ENCODE measurements around the gene MPND.
A peak's percentile ranks its signal among the peaks of the same experiment; 100 is the strongest.

Gene MPND

DNA sequence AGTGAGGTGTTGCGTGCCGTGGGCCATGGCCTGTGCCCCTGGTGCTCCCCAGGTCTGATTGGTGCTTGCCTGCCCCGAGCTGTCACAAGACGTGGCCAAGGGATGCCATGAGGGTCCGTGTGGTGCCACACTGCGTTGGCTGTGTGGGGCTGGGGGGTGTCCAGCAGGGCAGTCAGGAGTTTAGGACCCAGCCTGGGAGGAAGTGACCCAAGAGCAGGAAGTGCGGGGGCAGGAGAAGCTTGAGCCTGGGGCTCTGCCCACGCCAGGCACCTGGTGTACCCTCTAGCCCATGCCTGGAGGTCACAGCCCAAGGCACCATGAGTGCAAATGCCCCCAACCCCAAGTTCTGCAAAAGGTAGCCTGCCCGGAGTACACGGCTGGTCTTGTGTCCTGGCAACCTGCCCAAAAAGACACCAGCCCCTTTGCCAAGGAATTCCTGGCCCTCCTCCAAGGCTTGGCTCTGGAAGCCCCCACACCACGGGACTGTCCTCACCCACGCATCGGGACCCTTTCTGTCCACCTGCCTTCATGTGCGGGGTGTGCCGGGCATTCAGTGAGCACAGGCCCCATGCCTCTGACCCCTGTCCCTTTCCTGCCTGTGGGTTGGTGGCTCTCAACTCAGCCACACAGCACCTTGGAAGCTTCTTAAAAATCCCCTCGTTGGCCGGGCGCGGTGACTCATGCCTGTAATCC is 24.9 kb downstream of the MPND start:
- no peak for DNase-seq

DNA sequence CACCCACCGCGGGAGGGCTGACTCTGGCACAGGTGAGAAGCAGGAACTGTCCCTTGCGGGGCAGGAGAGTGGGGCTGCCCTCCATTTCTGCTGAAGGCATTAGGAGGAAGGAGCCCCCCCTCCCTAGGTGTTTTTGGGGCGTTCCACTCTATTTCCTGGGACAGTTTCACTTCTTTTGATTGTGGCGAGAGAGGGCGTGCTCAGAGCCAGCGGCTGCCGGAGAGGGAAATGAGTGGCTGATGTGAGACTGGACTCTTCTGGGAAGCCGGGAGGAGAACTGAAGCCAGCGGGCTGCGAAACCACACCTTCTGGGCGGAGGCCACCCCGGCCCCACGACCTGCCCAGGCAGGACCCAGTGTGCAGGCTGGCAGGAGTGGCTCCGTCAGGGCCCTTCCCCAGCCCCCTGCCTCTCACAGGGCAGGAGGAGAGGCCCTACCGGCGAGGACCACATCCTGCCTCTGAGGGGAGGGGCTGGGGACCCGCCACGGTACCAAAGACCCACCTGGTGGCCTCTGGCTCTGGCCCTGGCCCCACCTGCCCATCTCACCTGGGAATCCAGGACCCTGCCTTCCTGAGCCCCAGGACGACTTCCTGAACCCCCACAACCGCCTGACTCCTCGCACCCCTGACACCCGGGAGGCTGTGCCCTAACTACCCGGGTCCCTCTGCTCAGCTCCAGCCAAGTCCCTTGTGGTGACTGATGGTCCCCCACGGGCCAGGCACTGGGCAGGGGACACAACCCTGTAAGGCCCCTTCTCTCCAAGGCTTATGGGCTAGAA is 25.9 kb downstream of the MPND start:
- DNase-seq: peak; percentile 40

GRCh38 chr19:4369888-4370260 is 26.5 kb downstream of the MPND start:
- peak; percentile 58 for DNase-seq

- DNase-seq: no peak
Measured at GRCh38 chr19:4370418-4371041, 27.2 kb downstream of the MPND start.

DNA sequence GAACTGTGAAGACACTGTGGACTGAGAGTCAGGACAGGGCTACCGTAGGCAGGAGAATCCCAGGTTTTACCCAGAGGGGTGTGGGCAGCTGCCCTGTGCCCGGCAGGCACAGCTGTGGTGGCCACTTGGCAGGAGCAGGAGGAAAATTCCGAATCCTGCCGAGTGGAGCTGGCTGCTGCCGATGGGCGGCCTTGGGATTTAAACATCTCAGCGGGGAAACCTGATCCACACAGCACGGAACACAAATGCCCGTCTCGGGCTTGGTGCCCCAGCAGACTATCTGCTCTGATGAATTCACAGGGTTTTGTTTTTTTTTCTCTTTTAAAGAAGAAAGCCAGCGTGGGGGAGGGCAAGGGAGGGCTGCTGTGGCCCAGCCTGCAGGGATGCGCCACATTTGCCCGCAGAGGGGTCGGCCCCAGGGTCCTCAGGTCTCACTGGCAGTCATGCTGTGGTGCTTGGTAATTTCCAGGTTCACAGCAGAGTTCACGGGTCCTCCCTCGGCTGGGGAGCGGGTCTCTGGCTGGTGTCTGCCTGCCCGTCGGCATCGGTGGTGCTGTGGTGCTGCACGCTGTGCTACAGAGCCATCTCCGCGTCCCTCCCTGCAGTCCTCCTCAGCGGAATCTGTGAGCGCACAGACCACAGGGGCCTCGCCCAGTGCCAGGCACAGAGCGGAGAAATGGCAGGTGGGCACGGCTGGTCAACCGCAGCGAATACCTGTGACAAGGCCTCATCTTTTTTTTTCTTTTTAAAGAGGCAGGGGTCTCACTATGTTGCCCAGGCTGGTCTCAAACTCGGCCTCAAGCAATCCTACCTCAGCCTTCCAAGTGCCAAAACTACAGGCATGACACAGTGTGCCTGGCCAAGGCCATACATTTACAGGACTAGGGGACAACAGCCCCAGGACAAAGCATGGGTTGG is 28.1 kb downstream of the MPND start:
- DNase-seq: no peak

- DNase-seq: no peak
Measured at GRCh38 chr19:4372165-4373012, 29.0 kb downstream of the MPND start.

- DNase-seq: no peak
Measured at GRCh38 chr19:4373013-4373367, 29.6 kb downstream of the MPND start.

GRCh38 chr19:4373601-4374497 is 30.5 kb downstream of the MPND start:
- no peak for DNase-seq

DNA sequence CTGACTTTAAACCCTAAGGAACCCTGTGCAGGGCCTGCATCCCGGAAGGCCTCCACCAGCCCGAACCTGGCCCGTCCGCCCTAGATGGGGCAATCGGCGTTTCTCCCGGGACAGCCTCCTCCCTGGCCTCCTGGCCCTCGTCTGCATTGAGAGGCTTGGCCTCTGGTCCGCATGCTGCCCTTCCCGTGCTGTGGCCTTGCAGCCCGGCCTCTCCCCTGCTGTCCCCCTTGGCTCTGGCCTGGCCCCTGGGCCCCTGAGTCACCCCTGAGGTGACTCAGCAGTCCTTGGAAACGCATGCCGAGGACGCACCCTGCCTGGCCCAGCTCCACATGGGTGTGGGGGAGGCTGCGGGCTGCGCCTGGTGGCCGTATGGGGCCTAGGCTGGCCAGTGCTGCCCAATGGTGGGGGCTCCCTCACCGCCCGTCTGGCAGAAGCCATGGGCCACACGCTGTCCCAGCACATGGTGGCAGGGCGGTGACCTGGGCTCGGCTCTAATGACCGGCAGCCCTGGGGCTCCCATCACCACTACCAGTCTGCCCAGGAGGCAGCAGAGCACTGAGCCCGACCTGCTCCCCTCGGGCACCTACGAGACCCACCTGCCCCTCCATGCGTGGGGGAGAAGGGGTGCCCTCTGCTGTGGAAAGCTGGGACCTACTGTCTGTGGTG is 31.3 kb downstream of the MPND start:
- no peak for DNase-seq

DNA sequence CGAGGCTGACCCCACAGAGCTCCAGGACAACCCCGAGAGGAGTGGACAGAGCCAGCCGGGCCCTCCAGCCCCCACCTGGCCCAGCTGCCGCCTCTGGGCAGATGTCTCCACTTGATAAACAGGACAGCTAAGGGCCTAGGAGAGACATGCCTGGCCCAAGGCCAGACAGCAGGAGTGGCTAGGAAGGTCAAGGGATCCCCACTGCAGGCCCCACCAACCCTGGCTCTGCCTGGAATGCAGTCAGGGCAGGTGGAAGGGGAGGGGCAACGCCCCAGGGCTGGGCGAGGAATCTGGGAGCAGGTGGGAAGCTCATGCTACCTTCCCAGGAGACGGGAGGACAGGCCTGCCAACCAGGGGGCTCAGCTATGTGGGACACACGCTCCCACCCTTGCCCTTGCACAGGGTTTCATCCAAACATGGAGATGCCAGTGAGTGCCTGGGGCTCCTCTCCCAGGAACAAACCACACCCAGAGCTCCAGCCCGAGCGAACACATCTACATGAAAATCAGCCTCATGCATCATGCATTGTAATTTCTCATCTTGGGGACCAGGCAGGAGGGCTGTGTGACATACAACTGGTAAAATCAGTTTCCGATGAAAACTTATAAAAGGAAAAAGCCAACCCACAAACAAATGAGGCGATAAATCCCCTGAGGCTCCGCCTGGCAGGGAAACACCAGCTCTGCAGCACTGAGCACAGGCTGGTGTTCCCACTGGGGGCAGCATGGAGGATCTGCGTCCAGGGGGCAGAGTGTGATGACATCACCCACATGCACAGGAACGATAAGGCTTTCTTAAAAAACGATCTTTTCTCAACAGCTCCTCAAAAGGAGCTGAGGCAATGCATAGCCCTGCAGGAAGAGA is 32.0 kb downstream of the MPND start:
- DNase-seq: no peak

- DNase-seq: no peak
Measured at GRCh38 chr19:4376028-4376670, 32.8 kb downstream of the MPND start.

DNA sequence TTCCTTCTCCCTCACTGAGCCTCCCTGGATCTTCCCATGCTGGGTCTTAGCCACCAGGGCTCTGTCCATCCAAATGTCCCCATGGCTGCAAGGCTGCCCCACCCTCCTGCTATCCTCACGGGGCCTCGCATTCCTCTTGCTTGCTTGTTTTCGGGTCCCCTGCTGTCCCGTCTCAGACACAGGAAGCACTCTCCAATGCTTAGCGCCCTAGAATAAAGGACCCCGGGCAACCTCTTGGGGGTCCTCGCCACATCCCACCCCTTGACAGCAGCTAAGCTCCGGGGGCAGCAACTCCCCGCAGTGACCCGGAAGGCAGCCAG is 33.3 kb downstream of the MPND start:
- DNase-seq: no peak

DNA sequence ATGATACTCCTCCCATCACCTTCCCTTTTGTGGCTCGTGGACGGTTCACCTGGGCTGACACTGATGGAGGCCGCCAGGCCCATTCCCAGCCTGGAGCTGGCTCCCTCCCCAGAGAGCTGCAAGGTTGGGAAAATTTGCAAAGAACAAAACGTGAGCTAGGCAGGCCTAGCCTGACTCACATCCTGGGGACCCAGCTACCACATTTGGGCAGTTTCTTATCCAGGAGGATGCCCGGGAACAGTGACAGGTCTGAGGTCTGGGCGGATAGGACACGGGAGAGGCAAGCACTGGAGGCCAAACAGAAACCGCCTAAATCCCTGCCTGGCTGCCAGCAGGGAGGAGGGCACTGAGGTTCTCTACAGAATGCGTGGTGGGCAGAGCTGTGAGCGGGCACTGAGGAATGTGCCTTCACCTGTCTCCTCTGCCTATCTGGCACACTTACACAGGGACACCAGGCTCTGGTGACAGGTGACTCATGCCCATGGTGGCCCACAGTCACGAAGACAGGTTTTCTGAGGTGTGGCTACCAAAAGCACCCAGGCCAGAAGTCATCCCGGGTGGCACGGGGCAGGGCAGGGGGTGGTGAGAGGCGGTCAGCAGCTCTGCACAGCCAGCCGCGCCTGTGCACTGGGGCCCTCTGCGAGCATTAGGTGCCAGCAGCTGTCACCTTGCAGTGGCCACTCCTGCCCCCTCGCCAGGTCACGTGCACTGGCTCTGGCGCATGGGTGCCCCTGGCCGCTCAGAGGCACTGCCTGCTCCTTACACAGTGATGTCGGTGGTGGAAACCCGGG is 33.8 kb downstream of the MPND start:
- DNase-seq: no peak

GRCh38 chr19:4378886-4379285 is 35.5 kb downstream of the MPND start:
- no peak for DNase-seq

DNA sequence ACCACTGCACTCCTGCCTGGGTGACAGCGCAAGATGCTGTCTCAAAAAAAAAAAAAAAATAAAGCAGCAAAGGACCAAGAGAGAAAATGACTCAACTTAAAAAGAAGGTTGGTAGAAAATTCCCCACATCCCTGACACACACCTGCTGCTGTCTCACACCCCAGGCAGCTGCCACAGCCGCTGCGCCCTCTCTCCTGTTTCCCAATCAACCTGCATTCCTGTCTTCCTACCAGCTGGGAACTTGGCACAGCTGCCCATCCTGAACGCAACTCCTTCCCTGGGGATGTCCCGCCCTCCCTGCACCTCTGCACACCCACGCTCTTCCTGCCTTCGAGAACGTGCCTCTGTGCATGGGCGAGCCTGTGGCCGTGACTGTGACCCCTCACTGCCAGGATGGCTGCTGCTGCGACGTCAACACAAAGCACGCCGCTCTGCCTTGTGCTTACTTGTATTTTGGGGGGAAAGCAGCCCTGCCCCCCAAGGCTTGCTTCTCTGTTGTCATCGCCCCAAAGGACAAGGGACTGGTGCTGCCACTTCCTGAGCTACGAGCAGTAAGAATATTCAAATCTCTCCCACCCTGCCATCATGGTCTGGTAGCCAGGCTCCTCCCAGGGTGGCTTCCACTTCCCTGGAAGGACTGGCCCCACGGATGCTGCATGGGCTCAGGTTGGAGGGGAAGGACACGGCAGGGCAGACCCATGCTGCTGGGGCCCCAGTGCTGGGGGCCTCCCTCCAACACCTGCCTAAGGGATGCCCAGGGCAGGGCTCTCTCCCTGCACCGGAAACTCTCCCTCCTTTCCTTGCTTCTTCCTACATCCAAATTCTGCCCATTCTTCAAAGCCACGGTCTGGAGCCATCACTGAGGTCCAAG is 36.3 kb downstream of the MPND start:
- DNase-seq: no peak

GRCh38 chr19:4380254-4380727 is 36.9 kb downstream of the MPND start:
- DNase-seq: no peak

All from activated gamma-delta T cell (primary cell).